ENCODE results near the gene ANKRD13D. TPM values are rescaled to one million over a fixed set of nuclear protein-coding genes. Genes with fewer than 3 reads are reported as not detected.

Gene ANKRD13D
- total and polyA plus RNA-seq, 2 experiments from 2014 or later: 47.6 to 53.5 TPM

DNA sequence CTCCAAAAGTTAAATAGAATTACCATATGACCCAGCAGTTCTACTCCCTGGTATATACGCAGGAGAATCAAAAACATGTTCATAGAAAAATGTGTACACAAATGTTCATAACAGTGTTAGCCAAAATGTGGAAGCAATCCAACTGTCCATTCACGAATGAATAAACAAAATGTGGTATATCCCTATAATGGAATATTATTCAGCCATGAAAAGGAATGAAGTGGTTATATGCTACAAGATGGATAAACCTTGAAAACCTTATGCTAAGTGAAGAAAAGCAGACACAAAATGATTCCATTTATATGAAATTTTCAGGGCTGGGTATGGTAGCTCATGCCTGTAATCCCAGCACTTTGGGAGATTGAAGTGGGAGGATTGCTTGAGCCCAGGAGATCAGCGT lies 48.2 kb downstream of the ANKRD13D start:
- DNase-seq (ENCODE audit: low read depth in 1 of 2, low spot score in 1 of 2): no peak
- H3K4me3 ChIP-seq: no peak overlapping the region
- no peaks in the 10 kb centered on the region for H3K4me1 ChIP-seq (ENCODE audit: low read depth)
- no peak overlapping the region for H3K27ac ChIP-seq
- H3K9me3 ChIP-seq (ENCODE audit: low read depth): no peaks in the 10 kb centered on the region
- TF ChIP-seq, protein P1, sequence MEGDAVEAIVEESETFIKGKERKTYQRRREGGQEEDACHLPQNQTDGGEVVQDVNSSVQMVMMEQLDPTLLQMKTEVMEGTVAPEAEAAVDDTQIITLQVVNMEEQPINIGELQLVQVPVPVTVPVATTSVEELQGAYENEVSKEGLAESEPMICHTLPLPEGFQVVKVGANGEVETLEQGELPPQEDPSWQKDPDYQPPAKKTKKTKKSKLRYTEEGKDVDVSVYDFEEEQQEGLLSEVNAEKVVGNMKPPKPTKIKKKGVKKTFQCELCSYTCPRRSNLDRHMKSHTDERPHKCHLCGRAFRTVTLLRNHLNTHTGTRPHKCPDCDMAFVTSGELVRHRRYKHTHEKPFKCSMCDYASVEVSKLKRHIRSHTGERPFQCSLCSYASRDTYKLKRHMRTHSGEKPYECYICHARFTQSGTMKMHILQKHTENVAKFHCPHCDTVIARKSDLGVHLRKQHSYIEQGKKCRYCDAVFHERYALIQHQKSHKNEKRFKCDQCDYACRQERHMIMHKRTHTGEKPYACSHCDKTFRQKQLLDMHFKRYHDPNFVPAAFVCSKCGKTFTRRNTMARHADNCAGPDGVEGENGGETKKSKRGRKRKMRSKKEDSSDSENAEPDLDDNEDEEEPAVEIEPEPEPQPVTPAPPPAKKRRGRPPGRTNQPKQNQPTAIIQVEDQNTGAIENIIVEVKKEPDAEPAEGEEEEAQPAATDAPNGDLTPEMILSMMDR (IDR thresholded peaks at IDR 0.05; ENCODE audit: low read depth, low read length): no peak
- no peaks in the 10 kb centered on the region for H3K27me3 ChIP-seq
- no peaks in the 10 kb centered on the region for H3K36me3 ChIP-seq

DNA sequence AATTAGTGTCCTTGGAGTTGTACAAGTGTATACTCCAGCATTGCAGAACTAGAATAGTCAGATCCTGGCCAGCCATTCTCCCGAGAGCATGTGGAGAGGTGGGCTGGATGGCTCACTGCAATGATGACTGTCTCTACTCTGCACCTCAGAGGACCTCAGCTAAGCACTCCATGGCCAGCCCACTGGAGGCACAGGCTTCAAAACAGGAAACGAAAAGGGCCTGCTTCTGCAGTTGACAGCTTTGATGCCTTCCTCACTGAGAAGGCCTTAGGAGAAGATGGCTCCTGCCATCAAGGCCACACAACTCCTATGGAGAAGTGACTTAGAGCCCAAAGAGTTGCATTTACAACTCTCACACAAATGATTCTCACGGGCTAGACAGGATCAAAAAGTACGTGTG lies 55.2 kb downstream of the ANKRD13D start:
- H3K27ac ChIP-seq: no peak overlapping the region
- no peaks in the 10 kb centered on the region for H3K4me1 ChIP-seq (ENCODE audit: low read depth)
- no peak overlapping the region for H3K4me3 ChIP-seq
- no peaks in the 10 kb centered on the region for H3K9me3 ChIP-seq (ENCODE audit: low read depth)
- DNase-seq (ENCODE audit: low read depth in 1 of 2, low spot score in 1 of 2): no peak
- TF ChIP-seq, protein P1 (IDR thresholded peaks at IDR 0.05; ENCODE audit: low read depth, low read length): no peak
- no peaks in the 10 kb centered on the region for H3K36me3 ChIP-seq
- no peaks in the 10 kb centered on the region for H3K27me3 ChIP-seq

DNA sequence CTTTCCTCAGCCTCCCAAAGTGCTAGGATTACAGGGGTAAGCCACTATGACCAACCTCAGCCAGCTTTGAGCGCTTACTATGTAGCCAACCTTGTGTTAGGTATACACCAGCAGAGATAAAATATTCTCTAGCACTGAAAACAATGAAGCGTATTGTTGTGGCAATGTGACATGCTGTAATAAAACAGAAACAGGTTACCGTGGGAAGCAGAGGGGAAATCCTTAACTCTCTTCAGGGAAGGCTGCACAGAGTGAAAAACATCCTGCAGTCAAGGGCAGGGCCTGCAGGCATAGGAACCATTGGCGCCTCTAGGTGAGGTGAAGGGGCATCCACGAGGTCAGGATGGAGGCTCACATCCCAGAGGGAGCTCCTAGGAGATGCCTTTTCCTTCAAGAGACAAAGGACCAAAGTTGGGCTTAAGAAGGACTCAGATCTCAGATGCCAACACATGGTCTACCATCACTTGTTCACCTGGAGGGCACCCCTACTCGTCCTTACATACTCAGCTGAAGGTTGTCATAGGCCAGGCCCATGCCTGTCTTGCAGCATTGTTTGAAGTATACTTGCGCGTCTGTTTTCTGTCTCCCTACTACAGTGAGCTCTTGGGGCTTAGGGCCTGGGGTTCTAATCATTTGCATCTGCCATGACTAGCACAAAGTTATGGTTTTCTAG lies 56.3 kb downstream of the ANKRD13D start:
- H3K27ac ChIP-seq: no peak overlapping the region
- no peaks in the 10 kb centered on the region for H3K9me3 ChIP-seq (ENCODE audit: low read depth)
- H3K36me3 ChIP-seq: no peaks in the 10 kb centered on the region
- H3K4me3 ChIP-seq: no peak overlapping the region
- no peaks in the 10 kb centered on the region for H3K27me3 ChIP-seq
- DNase-seq (ENCODE audit: low read depth in 1 of 2, low spot score in 1 of 2): no peak
- H3K4me1 ChIP-seq (ENCODE audit: low read depth): no peaks in the 10 kb centered on the region
- TF ChIP-seq, protein P1 (IDR thresholded peaks at IDR 0.05; ENCODE audit: low read depth, low read length): no peak

DNA sequence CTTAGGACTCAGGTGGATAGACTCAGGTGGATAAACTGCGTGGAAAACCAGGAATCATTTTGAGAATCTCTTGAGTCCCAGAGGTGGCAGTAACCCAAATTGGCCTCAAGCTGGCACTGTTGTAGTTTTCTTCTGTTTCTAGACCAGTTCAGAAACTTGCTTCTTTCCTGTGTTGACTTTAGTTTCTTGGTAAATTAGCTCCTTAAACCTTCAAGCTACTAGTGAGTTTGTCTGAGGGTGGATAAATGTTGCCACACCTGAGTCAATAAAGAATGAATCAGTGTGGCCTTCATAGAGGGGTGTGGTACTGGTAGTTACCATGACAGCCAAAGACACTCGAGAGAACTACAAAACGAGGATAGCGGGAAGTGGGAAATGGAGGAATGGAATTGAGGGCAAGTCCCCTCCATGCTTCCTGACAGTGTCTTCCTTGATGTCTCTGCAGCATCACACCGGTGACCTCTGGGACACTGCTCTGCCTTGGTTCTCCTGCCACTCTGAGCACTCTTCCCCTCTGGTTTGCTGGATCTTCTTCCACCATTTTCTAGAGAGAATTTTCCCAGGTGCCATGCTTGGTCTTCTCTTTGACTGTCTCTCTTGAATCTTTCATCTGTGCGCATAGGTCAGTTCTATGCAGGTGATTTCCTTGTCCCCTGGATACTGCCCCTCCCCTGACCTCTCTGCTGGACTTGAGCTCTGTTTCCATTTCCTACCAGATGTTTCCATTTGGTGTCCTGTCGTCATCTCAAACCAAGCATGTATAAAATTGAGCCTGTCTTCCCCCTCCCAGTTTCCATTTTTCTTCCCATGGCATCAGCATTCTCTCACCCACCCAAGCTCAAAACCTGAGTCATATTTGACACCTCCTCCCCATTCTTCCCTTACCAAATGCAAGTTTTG lies 57.1 kb downstream of the ANKRD13D start:
- Histone ChIP-seq H3K27ac (no peak overlapping the region), H3K9me3 (ENCODE audit: low read depth) (no peaks in the 10 kb centered on the region), H3K27me3 (no peaks in the 10 kb centered on the region), H3K4me1 (ENCODE audit: low read depth) (no peaks in the 10 kb centered on the region), H3K4me3 (no peak overlapping the region), H3K36me3 (no peaks in the 10 kb centered on the region)
- DNase-seq (ENCODE audit: low read depth in 1 of 2, low spot score in 1 of 2): peak; percentile 29 to 71
- TF ChIP-seq, protein P1 (IDR thresholded peaks at IDR 0.05; ENCODE audit: low read depth, low read length): peak; percentile 88

DNA sequence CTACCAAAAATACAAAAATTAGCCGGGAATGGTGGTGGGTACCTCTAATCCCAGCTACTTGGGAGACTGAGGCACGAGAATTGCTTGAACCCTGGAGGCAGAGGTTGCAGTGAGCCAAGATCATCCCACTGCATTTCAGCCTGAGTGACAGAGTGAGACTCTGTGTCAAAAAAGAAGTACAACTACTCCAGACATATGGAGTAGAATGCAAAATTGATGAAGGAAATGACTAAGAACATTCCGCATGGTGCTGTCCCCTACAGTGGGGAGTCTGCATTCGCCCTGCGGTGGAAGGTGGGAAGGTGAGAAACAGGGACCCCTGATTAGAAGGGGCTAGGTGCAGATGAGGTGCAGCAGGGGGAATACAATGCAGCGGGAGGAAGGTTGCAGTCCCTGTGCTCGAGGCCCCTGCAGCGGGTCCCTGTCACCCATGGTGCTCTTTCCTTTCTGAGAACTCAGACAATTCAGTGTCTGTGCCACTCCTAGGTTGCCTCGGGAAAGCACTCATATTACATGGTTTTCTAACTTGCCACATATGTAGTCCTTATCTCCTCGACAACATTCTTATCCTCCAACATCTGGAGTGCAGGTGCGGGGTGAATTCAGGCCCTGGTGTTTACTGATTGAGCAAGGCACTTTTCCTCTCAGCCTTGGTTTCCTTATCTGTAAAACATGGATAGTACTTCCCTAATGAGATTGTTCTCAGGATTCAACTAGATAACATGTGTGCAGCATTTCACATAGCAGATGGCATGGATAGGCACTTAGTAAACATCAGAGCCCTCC lies 59.1 kb downstream of the ANKRD13D start:
- H3K27ac ChIP-seq: no peak overlapping the region
- TF ChIP-seq, protein P1 (IDR thresholded peaks at IDR 0.05; ENCODE audit: low read depth, low read length): no peak
- H3K4me1 ChIP-seq (ENCODE audit: low read depth): peaks cover 4% of the 10 kb centered on the region
- H3K4me3 ChIP-seq: no peak overlapping the region
- H3K9me3 ChIP-seq (ENCODE audit: low read depth): no peaks in the 10 kb centered on the region
- peak in 1 of 2 donors; percentile 43 for DNase-seq (ENCODE audit: low read depth in 1 of 2, low spot score in 1 of 2)
- no peaks in the 10 kb centered on the region for H3K27me3 ChIP-seq
- no peaks in the 10 kb centered on the region for H3K36me3 ChIP-seq
